Left renal cortex interstitium (tissue), 4 donors: ENCODE measurements around the gene GAPDHS. TPM values are rescaled to one million over a fixed set of nuclear protein-coding genes. Genes with fewer than 3 reads are reported as not detected.

Source experiments
- DNase-seq, 4 donors: peaks; one replicate each; pipeline ENCODE4 v3.0.0-alpha.2; 2013; ENCODE audit warnings: low read depth in 4 of 4, low spot score in 2 of 4, missing footprints in 1 of 4
- polyA plus RNA-seq, 4 donors: library from polyadenylated mRNA; unstranded; fragments of 120-200 nt; gene quantifications; one replicate each; pipeline ENCODE4 v1.2.1, GENCODE V29; 2013; ENCODE audit not compliant: insufficient read length in 4 of 4

GAPDHS gene
- polyA plus RNA-seq, 4 donors = not detected

- DNase-seq = no peak
These were observed 45.5 kb downstream of the GAPDHS start for GRCh38 chr19:35578707-35579106.

GRCh38 chr19:35582760-35583159, 49.5 kb downstream of the GAPDHS start:
- DNase-seq = no peak

GRCh38 chr19:35585848-35586247, 52.6 kb downstream of the GAPDHS start, which contains the start of gene PMIS2:
PMIS2 (plus strand) TSS chr19:35586173; CDS start chr19:35586260, 87 bp downstream.
- DNase-seq = no peak

GRCh38 chr19:35587321-35587720, 54.1 kb downstream of the GAPDHS start:
- DNase-seq = no peak

- DNase-seq = no peak
These were observed 57.6 kb downstream of the GAPDHS start for GRCh38 chr19:35590875-35591274.

- DNase-seq = peak in 1 of 4 donors; percentile 40
These were observed 59.0 kb downstream of the GAPDHS start for GRCh38 chr19:35592226-35592625.

Other genes starting within 250 kb of the GAPDHS start
- 10 to 100 TPM in 1 of 4 donors, 1 to 10 TPM in 3; 2.6 to 15.5 (median 5.6) TPM for gene MAG, start 241.3 kb upstream of the GAPDHS start, polyA plus RNA-seq
- 10 to 100 TPM in 2 of 4 donors, 1 to 10 TPM in 2; 6.3 to 51.9 (median 12.3) TPM for gene CD22, start 204.3 kb upstream of the GAPDHS start, polyA plus RNA-seq
- gene FFAR1, start 185.6 kb upstream of the GAPDHS start, polyA plus RNA-seq = under 1 TPM; 0.06 to 0.87 (median 0.64) TPM
- gene FFAR3, start 175.0 kb upstream of the GAPDHS start, polyA plus RNA-seq = under 1 TPM in 3 of 4 donors, not detected in 1; 0.13 to 0.19 (median 0.17) TPM
- gene GPR42, start 162.4 kb upstream of the GAPDHS start, polyA plus RNA-seq = under 1 TPM in 1 of 4 donors, not detected in 3; 0.23 TPM
- under 1 TPM; 0.22 to 0.60 (median 0.33) TPM for gene FFAR2, start 85.2 kb upstream of the GAPDHS start, polyA plus RNA-seq
- gene KRTDAP, start 43.0 kb upstream of the GAPDHS start, polyA plus RNA-seq = 1 to 10 TPM in 2 of 4 donors, under 1 TPM in 2; 0.48 to 2.1 (median 0.85) TPM
- 100 to 1,000 TPM in 2 of 4 donors, 10 to 100 TPM in 2; 69.7 to 135 (median 107) TPM for gene DMKN, start 19.8 kb upstream of the GAPDHS start, polyA plus RNA-seq
- gene SBSN, start 5.1 kb upstream of the GAPDHS start, polyA plus RNA-seq = under 1 TPM in 3 of 4 donors, not detected in 1; 0.10 to 0.24 (median 0.21) TPM
- 100 to 1,000 TPM in 2 of 4 donors, 10 to 100 TPM in 2; 80.6 to 113 (median 93.9) TPM for gene TMEM147, start 12.2 kb downstream of the GAPDHS start, polyA plus RNA-seq
- under 1 TPM in 1 of 4 donors, not detected in 3; 0.05 TPM for gene ATP4A, start 30.2 kb downstream of the GAPDHS start, polyA plus RNA-seq
- not detected for gene PMIS2, start 52.7 kb downstream of the GAPDHS start, polyA plus RNA-seq
- 10 to 100 TPM; 18.2 to 30.9 (median 26.9) TPM for gene HAUS5, start 79.3 kb downstream of the GAPDHS start, polyA plus RNA-seq
- 10 to 100 TPM; 57.1 to 94.4 (median 73.3) TPM for gene RBM42, start 95.6 kb downstream of the GAPDHS start, polyA plus RNA-seq
- gene ETV2, start 108.3 kb downstream of the GAPDHS start, polyA plus RNA-seq = 1 to 10 TPM; 1.1 to 3.6 (median 2.6) TPM
- 100 to 1,000 TPM; 302 to 435 (median 348) TPM for gene COX6B1, start 114.9 kb downstream of the GAPDHS start, polyA plus RNA-seq
- gene UPK1A, start 133.1 kb downstream of the GAPDHS start, polyA plus RNA-seq = 10 to 100 TPM in 3 of 4 donors, 1 to 10 TPM in 1; 9.8 to 26.7 (median 15.8) TPM
- gene ZBTB32, start 171.1 kb downstream of the GAPDHS start, polyA plus RNA-seq = under 1 TPM; 0.17 to 0.91 (median 0.44) TPM
- 10 to 100 TPM; 24.2 to 42.6 (median 34.2) TPM for gene KMT2B, start 184.5 kb downstream of the GAPDHS start, polyA plus RNA-seq
- gene IGFLR1, start 209.0 kb downstream of the GAPDHS start, polyA plus RNA-seq = 1 to 10 TPM; 2.8 to 4.6 (median 3.7) TPM
- 10 to 100 TPM; 15.7 to 21.8 (median 19.7) TPM for gene U2AF1L4, start 212.0 kb downstream of the GAPDHS start, polyA plus RNA-seq
- gene PSENEN, start 212.2 kb downstream of the GAPDHS start, polyA plus RNA-seq = 10 to 100 TPM; 54.5 to 78.6 (median 66.5) TPM
- gene LIN37, start 215.1 kb downstream of the GAPDHS start, polyA plus RNA-seq = 10 to 100 TPM; 11.5 to 13.0 (median 12.4) TPM
- gene HSPB6, start 223.6 kb downstream of the GAPDHS start, polyA plus RNA-seq = 10 to 100 TPM; 19.4 to 32.3 (median 25.1) TPM
- 10 to 100 TPM; 11.5 to 28.6 (median 18.2) TPM for gene PROSER3, start 224.7 kb downstream of the GAPDHS start, polyA plus RNA-seq
- gene ARHGAP33, start 242.1 kb downstream of the GAPDHS start, polyA plus RNA-seq = 10 to 100 TPM; 10.9 to 53.7 (median 30.0) TPM